GM21576 (cell line): ENCODE results near the gene CDCP2.

Experiments
- ATAC-seq: cut with Tn5 transposase; IDR thresholded peaks from one replicate; pipeline ENCODE4 v1.9.1; 2021; ENCODE audit warnings: mild to moderate bottlenecking, moderate library complexity; ENCODE audit not compliant: unreplicated experiment

The CDCP2 gene

DNA sequence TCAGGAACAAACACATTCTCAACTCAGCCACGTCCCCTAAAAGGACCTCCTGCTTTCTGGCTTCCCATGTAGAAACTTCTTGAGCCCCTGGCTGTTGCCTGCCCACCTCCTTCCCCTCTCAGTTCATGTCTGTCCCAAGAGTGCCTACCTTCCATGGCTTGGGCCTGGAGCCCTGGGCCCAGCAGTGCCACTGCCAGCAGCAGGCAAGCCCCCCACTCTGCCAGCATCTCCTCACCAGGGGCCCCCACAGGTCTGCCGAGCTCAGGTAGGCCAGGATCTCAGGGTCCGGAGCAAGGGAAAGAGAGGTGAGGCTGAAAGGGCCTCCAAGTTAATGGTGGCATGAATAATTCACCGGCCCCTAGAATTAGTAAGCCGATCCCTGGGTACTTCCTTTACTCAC, at the start of gene CDCP2:
TSS of gene CDCP2 (minus strand) at position 305 of the 400 bp plus-strand sequence. CDS start at position 227, 78 bp downstream.
- ATAC-seq: no peak

DNA sequence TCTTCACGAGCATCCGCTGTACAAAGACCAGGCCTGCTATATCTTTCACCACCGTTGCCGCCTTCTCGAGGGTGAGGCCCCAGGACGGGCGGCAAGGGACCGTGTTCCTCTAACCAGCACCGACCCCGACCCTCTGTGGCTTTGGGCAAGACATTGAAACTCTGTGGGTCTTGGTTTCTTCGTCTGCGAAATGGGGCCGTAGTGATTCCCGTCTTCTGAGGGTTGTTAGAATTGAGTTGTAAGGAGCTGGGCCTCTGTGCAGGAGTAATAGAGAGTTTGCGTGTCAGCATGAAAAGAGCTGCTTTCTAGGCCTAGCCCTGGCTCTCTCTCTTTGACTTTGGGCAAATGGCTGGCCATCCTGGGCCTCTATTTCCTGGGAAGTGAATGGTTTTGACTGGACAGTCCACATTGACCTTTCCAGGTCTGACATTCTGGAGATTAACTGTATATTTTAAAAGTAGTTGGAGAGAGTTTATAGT, 47.8 kb upstream of the CDCP2 start:
- ATAC-seq: no peak

DNA sequence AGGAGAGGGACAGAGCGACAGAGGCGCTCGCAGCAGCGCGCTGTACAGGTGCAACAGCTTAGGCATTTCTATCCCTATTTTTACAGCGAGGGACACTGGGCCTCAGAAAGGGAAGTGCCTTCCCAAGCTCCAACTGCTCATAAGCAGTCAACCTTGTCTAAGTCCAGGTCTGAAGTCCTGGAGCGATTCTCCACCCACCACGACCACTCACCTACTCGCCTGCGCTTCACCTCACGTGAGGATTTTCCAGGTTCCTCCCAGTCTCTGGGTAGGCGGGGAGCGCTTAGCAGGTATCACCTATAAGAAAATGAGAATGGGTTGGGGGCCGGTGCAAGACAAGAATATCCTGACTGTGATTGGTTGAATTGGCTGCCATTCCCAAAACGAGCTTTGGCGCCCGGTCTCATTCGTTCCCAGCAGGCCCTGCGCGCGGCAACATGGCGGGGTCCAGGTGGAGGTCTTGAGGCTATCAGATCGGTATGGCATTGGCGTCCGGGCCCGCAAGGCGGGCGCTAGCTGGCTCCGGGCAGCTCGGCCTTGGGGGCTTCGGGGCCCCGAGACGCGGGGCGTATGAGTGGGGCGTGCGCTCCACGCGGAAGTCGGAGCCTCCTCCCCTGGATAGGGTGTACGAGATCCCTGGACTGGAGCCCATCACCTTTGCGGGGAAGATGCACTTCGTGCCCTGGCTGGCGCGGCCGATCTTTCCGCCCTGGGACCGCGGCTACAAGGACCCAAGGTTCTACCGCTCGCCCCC, 47.1 kb upstream of the CDCP2 start, which contains the start of the genes CYB5RL and MRPL37:
TSS of gene CYB5RL (minus strand) at position 266 of the 754 bp plus-strand sequence. CDS start 4,414 bp downstream, outside the sequence.
TSS of gene MRPL37 (plus strand) at position 403 of the 754 bp plus-strand sequence. CDS start at position 480, 77 bp downstream.
- ATAC-seq: peak; percentile 96

DNA sequence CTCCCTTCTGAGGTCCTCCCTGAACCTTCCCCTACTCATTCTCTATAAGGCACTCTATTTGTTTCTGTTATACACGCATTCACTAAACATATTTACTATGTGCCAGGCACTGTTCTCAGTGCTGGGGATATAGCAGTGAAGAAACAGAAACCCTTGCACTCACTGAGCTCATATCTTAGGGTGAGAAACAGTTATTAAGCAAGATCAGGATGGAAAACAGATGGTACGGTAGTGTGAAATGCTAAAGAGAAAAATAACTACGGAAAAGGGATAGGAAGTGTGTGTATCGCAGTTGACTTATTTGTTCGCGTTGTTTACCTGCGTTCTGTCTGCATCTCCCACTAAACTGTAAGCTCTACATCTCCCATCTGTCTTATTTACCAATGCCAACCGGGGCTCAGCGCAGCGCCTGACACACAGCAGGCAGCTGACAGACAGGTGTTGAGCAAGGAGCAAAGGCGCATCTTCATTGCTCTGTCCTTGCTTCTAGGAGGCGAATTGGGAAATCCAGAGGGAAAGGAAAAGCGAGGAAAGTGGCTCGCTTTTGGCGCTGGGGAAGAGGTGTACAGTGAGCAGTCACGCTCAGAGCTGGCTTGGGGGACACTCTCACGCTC, 46.5 kb upstream of the CDCP2 start:
- ATAC-seq: peak; percentile 2

DNA sequence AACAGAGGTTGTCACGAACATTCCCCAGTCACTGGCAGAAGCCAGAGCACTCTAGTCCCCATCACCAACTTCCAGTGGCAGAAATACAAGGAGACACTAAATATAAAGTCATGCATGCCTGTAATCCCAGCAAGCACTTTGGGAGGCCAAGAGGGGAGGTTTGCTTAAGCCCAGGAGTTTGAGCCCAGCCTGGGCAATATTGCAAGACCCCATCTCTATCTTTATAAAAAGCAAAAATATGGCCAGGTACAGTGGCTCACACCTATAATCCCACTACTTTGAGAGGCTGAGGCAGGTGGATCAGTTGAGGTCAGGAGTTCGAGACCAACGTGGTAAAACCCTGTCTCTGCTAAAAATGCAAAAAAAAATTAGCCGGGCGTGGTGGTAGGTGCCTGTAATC, 40.7 kb upstream of the CDCP2 start:
- no peak for ATAC-seq

DNA sequence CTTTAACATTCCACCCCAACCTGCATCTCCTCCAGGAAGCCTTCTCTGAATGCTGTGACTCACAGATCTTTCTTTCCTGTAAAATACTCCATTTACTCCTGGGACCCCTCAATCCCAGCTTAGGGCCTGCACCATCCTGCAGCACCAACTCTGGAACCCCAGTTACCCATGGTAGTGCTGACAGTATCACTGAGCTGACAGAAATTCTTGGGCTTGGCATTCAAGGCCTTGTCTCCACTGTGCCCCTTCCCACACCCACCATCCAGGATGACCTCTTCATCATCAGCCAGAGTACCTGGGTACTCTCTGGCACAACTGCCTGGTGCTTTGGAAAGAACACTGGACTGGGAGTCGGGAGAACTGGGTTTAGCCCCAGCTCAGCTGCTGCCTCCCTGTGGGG, 38.7 kb upstream of the CDCP2 start:
- ATAC-seq: no peak

DNA sequence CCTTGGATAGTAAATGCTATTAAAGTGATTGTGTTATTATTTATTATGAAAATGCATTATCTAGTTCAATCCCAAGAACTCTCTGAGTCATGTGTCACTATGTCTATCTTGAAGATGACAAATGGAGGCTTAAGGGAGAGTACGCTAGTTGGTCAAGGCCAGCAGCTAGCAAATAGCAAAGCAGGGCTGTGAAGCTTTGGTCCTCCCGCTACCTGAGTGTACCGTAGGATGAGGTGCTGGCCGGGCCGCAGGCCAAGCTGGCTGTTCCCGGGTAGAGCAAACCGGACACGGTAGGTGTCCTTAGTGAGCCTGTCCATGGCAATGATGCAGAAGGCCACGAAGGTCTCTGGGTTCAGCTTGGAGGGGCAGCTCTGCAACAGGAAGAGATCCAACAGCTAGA, 37.7 kb upstream of the CDCP2 start:
- ATAC-seq: no peak

DNA sequence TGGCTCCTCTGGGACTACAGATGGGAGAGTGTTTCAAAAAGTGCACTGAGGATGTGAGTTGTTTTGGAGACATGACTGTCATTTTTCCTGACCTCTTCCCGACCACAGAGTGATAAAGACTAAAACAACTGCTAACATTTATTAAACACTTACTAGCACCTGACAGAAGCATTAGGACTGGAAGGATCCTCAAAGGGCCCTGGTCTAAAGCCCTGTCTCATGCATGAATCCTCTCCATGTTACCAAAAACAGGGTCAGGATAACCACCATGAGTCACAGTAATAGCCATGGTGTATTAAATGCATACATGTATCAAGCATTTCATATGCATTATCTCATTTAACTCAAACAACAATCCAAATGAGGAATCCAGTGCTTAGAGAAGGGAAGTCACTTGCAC, 35.5 kb upstream of the CDCP2 start:
- ATAC-seq: no peak

DNA sequence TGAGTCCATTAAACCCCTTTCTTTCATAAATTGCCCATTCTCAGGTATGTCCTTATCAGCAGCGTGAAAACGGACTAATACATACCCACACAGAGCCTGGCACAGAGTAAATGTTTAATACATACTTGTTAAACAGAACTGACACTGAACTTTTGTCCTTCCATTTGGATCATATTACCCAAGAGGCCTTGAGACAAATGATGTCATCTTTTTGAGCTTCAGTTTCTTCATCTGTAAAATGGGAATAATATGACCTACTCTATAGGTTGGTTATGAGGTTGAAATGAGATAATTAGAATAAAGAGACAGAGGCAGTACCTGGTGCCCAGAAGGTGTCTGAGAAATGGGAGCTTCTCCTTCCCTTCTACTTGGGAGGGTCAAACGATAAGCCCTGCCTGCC, 33.3 kb upstream of the CDCP2 start:
- ATAC-seq: no peak

DNA sequence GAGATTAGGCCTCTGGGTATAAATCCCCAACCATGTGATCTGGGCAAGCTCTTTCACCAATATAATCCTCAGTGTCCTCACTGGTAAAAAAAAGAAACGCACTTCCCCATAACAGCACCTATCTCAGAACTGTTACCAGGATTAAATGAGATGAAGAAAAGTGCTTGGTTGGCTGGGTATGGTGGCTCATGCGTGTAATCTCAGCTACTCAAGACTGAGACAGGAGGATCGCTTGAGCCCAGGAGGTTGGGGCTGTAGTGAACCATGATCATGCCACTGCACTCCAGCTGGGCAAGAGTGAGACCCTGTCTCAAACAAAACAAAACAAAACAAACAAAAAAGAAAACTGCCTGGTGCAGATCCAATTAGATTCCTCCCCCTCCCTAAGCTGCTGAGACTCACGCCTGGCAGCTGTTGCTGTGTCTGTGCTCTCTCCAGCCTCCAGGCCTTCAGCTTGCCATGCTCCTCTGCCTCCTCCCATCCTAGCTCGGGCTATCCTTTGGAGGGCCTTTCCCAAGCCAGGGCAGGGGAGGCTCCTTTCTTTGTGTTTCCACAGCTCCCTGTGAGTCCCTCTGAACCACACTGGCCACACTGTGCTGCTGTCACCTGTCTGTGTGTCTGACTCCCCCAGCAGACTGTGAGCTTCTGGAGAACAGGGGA, 28.0 kb upstream of the CDCP2 start:
- no peak for ATAC-seq

DNA sequence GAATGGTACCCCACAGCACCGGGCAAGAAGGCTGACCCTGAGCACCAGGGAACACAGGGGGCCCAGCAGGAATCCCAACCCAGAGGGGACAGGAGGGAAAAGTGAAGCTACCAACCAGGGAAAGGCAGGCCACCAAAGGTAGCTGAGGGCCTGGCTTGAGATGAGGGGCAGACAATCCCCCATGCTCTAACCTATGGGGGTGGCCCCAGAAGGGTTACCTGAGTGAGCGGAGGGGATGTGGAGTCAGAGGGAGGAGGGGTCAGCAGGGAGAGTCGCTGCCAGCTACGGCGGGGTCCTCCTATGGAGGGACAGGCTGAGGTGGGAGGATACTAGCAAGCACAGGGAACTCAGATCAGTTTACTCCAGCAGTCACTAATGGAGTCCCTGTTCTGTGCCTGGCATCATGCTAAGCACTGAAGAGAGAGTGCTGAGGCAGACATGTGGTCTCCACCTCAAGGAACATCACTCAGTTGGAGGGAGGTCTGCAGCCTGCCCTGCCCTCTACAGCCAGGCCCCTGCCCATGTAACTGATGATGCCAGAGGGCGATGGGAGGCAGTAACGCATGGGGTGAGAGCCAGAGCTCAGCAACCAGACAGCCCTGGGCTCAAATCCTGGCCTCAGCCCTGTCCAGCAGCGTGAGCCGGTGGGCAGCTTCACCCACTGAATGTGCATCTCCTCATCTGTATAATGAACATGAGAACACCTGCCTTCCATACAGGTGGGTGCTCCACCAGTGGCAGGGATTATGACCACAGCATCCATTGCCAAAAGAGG, 25.7 kb upstream of the CDCP2 start:
- ATAC-seq: no peak

DNA sequence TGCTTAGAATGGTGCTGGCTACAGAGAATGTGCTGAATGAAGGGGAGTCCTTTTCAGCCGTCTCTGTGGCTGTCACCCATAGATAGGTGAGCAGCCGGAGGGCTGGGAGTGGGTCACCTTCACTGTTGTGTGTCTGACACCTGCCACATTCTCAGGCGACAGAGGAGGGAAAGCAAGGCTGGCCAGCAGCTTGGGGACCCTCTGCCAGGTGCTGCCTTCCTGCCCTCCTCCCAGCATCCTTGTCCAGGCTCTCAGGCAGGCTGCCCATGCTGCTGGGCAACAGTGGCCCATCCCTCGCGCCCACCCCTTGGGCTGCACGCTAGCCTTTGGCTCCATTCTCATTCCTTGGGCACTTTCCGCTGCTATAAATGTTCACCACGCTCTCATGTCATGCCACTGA, 24.9 kb upstream of the CDCP2 start:
- ATAC-seq: no peak

DNA sequence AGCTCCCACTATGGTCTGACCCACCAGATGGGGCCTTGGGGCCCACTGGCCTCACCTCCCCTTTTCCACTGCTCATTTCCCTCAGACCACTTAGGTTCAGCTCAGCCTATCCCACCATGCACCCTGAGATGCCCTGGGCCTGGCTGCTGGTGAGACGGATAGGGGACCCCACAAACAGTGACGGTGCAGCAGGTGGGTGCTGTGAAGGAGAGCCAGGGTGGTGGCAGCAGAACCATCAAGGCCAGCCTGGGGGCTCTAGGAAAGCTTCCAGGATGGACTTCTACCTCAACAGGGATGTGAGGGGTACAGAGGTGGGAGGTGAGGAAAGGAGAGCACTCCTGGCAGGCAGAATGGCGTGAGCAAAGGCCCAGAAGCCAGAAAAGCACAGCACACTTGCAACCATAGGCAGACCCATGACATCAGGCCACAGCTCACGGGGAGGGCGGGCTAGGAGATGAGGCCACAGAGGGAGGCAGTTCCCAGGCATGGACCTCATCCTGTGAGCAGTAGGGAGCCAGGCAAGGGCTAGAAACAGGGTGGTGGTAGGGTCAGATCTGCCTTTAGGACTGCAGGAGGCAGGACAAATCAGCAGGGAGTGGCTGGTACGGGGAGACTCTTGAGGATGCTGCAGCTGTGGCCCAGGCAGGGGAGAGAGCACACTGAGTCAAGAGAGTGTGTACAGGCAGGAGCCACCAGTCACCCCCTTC, 24.0 kb upstream of the CDCP2 start:
- no peak for ATAC-seq

DNA sequence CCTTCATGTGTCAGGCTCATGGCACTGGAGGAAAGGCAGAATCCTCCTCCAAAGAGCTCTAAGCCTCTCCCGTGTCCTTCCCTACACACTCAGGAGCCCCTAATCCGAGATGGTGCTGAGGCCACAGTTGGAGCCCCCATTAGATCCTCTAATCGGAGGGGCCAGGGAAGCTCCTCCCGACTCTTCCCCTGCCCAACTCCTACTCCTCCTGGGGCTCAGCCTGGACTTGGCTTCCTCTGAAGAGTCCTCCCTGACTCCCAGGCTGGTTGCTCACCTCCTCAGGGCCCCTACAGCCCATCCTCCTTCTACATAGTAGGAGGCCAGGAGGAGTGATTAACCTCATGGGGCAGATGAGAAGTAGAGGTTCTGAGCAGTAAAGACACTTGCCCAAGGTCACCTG, 21.3 kb upstream of the CDCP2 start:
- ATAC-seq: no peak

DNA sequence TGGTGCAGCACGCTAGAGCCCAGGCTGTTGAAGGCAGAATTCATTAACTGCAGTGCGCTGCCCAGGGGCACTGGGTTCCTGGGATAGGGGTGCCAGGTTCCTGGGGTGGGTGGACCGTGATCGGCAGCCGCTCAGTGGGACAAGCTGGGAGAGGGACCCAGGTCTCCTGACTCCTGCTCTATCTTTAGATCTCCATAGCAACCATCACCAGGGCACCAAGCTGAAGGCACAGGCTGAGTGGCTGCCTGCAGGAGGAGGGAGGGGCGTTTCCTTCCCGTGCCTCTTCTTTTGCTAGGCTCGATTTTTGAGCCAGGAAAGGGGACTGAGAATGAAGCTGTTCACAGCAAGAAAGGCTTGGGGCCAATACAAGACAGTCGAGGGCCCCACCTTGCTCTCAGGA, 20.9 kb upstream of the CDCP2 start:
- ATAC-seq: no peak

DNA sequence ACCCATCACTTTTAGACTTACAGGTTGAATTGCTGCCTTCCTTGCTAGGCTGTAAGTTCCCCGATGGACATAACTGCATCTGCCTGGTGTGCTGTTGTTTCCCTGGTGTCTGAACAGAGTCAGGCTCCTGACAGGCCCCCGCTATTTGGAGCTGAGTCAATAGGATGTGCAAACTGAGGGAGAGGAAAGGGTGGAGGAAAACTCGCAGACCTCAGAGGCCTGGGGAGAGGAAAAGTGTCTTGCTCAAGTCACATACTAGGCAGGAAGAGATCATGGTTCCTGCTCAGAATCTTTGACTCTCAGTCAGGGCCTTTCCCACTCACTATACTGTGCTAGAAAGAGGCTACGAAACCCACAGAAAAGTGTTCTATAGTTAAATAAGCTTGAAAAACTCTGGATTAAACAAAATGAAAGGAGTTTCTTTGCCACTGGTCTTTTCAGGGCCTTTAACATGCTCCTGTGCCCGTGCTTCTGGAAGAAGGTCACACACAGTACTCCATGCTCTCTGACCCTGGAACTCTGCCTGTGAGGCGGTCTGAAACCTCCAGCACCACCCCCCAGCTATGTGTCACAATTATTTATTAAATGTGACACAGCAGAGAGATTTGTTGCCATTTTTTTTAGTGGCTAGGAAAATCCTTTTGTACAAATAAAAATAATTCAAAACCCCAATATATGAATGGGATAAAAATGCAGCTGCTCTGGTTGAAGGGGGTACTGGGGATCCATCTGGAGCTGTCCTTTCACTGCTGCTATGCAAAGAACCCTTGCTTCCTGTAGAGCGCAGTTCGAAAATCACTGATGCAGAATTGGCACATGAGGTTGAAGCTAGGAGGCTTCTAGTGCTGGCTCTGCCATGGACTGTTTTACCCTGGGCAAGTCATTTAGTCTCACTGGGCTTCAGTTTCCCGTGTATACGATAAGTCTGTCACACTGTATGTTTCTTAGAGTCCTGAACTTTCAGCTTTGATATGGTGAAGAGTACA, 20.1 kb upstream of the CDCP2 start:
- ATAC-seq: no peak

DNA sequence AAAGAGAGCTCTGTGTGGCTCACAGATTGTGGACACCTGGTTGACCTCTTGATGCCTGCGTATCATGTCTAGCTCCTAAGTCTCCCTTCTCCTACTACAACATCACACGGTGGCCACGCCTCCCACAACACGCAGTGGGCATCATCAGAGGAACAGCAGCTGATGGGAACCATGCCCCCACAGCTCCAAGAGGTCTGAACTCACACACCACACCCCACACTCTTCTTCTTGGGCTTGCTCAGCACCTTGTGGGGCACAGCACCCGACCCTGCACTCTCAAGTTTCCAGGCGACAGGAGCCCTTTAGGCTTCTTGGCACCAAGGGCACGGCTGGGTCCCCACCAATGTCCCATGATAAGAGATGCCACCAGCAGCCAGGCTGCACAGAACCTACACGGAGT, 18.8 kb upstream of the CDCP2 start:
- no peak for ATAC-seq

DNA sequence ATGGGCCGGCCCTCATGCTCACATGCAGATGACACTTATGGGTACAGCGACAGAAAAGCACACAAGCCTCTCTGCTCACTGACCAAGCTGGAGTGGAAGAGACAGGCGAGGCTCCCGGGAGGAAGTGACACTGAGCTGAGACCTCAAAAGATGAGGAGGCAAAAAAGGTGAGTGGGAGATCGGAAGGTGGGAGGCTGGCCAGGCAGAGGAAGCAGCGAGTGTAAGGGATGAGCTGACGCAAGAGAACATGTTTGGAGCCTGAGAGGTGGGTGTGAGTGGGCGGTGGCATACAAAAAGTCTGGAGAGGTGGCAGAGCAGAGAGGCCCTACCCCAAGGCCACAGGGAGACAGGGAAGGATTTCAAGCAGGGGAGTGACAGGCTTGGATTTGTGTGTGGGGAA, 18.2 kb upstream of the CDCP2 start:
- no peak for ATAC-seq

DNA sequence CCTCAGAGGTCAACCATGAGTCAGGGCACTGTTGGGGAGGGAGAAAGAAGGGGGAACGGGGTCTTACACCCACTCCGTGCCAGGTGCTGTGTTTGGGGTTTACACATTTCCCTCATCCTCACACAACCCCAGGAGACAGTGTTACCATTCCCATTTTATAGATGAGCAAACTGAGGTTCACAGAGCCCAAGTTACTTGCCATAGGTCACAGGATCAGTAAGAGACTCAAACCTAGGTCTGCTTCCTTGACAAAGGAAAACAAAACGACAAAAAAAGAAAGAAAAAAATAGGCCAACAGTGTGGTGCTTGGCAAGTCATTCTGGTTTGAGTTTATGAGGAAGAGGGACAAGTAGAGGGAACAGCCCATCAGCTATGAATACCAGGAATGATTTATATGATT, 16.3 kb upstream of the CDCP2 start:
- no peak for ATAC-seq
